Choroid plexus epithelial cell (primary cell): ENCODE data around the gene ZNF446.
A peak's percentile ranks its signal among the peaks of the same experiment; 100 is the strongest.

Experiments used
- DNase-seq: peaks from one replicate; pipeline ENCODE4 v3.0.0-alpha.2; 2010; ENCODE audit warnings: low read depth
- H3K4me3 ChIP-seq: 2 replicates; pipeline ENCODE4 v1.5.1; 2011; ENCODE audit warnings: low read depth, mild to moderate bottlenecking, control low read depth, low read length, moderate library complexity
- CTCF ChIP-seq: conservative IDR thresholded peaks from 2 replicates; pipeline ENCODE4 v1.5.1; 2011; ENCODE audit warnings: low read depth, mild to moderate bottlenecking, control low read depth, inconsistent platforms, low read length, moderate library complexity

Gene ZNF446

GRCh38 chr19:58515259-58515658 lies 39.1 kb downstream of the ZNF446 start:
- H3K4me3 ChIP-seq, result no peak overlapping the region

GRCh38 chr19:58516246-58516836 lies 40.2 kb downstream of the ZNF446 start:
- no peak overlapping the region for H3K4me3 ChIP-seq
- no peak for TF ChIP-seq CTCF
- no peak for DNase-seq

More at GRCh38 chr19:58515259-58515658, 39.1 kb downstream of the ZNF446 start:
- no peak for TF ChIP-seq CTCF
- DNase-seq, result no peak

- no peak for DNase-seq
- no peak overlapping the region for H3K4me3 ChIP-seq
- no peak for TF ChIP-seq CTCF
Measured at GRCh38 chr19:58516964-58517833, 41.0 kb downstream of the ZNF446 start.

GRCh38 chr19:58518256-58519086 lies 42.3 kb downstream of the ZNF446 start:
- peak overlapping the region; percentile 93 for H3K4me3 ChIP-seq
- DNase-seq, result no peak
- TF ChIP-seq CTCF, result no peak

GRCh38 chr19:58519087-58519354 lies 42.9 kb downstream of the ZNF446 start:
- peak overlapping the region; percentile 93 for H3K4me3 ChIP-seq
- DNase-seq, result peak; percentile 82
- peak; percentile 87 for TF ChIP-seq CTCF

GRCh38 chr19:58519355-58520256 lies 43.5 kb downstream of the ZNF446 start, which contains the start of gene ZBTB45:
Gene ZBTB45, minus strand, starts transcription at chr19:58519810. Its CDS starts 2,137 bp downstream, at chr19:58517673.
- TF ChIP-seq CTCF, result peak; percentile 76
- H3K4me3 ChIP-seq, result peak within 1 kb of the TSS; percentile 93

More at GRCh38 chr19:58519355-58520256, 43.5 kb downstream of the ZNF446 start, which contains the start of gene ZBTB45:
- peak; percentile 98 for DNase-seq
